Endothelial cell of hepatic sinusoid (primary cell): ENCODE data around the gene EHMT1.

Experiments
- in situ Hi-C: cut with HindIII; loops from 2 replicates; pipeline ENCODE4 v1.10.0; 2017; ENCODE audit warnings: low sequenced_read_pairs

The EHMT1 gene

DNA sequence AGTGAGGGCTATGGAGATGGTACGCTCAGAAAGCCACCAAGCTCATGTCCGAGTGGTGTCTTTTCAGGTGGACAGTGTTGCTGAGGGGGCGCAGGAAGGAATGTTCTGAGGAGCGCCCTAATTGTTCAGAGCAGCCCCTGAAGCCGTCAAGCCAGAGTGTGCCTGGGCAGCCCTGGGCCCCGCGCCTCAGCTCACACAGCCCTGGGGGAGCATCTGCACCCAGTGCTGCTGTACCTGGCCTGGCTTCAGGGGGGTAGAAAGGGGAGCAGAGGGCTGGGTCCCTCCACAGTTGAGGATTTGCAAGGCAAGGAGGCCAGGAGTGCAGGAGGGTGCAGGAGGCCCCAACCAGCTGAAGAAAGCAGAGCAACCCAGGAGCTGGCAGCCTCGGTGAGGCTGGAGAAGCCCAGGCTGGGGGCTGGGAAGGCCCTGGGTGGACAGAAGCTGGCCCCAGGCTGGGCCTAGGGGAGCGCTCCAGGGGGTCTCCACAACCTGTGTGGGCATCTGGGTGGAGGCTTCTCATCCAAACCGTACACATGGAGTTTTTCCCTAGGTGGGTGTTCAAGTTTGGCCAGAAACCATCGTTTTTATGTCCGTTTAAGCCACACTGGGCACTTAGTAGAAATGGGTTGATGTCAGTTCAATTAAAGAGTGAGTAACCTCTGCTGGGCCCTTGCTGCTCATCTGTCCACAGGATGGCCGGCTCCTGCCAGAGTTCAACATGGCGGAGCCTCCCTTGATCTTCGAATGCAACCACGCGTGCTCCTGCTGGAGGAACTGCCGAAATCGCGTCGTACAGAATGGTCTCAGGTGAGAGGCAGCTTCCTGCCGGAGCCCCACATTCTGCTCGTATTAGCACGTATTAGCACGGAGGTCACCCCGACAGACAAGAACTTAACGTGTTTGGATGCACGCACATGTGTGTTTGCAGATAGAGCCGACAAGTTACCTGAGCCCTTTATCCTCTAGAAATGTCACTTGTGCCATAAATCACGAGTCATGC, 196.8 kb downstream of the EHMT1 start:
- in situ Hi-C loops, result no loop called here

GRCh38 chr9:137816531-137817235, 197.9 kb downstream of the EHMT1 start:
- in situ Hi-C loops, result no loop called here

DNA sequence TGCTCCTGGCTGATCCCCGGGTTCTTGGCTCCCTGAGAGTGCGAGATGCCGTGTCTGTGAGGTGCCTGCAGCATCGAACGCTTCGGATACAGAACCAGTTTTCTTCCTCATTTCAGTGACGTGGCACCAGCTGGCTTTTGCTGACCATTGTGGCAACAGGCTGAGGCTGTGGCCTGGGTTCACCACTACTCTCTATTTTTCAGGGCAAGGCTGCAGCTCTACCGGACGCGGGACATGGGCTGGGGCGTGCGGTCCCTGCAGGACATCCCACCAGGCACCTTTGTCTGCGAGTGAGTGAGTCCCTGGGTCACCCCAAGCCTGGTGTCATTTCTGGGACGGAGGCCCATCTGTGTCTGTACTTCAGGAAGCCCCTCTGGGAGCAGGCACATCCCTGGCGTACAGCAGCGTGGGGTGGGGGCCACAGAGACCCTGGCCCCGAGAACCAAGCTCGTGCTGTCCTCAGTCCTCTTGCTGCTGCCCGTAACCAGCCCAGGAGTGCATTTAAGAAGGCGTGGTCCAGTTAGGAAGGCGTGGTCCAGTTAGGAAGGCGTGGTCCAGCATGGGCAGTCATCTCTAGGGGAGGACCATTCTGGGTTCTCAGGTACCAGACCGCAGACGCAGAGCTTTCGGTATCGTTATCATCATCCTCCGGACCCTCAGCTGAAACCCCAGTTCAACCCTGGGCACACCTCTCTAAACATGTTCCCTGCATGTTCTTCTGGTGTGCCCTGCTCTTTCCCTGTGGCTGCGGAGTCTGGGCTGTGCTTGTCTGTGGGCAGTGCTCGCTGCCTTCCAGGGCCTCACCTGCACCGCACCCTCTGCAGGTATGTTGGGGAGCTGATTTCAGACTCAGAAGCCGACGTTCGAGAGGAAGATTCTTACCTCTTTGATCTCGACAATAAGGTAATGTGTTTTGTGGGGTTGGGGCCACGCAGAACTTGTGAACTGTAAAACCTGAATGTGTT, 198.7 kb downstream of the EHMT1 start:
- in situ Hi-C loops, result no loop called here

- in situ Hi-C loops, result no loop called here
Measured at GRCh38 chr9:137818286-137818685, 199.5 kb downstream of the EHMT1 start.

GRCh38 chr9:137820161-137820855, 201.5 kb downstream of the EHMT1 start:
- in situ Hi-C loops, result no loop called here

DNA sequence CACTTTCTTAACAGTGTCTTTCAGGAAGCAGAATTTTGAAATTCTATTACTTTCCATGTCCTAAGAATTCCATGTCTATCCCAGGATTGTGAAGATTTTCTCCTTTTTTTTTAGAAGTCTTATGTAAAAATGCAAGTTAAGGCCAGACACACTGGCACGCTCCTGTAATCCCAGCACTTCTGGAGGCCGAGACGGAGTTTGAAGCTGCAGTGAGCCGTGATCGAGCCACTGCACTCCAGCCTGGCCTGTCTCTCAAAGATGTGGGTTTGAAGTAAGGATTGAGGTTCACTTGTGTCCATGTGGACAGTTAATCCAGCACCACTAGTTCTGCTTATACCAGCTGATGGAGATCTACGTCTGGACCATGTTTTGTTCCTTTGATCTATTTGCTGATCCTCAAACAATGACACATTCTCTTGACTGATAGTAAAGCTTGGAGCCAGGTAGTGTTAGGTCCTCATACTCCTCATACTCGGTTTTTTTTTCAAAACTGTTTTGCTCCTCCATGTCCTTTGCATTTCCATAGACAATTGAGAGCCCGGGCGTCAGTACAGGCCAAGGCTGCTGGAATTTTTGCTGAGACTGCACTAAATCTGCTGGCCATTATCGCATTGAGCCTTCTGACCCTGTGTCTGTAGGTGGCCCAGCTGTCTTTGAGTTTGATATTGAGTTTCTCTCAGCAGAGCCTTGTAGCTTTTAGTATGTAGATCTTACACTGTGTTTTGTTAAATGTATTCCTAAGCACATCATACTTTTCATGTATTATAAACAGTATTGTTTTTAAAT, 205.4 kb downstream of the EHMT1 start:
- in situ Hi-C loops, result no loop called here

DNA sequence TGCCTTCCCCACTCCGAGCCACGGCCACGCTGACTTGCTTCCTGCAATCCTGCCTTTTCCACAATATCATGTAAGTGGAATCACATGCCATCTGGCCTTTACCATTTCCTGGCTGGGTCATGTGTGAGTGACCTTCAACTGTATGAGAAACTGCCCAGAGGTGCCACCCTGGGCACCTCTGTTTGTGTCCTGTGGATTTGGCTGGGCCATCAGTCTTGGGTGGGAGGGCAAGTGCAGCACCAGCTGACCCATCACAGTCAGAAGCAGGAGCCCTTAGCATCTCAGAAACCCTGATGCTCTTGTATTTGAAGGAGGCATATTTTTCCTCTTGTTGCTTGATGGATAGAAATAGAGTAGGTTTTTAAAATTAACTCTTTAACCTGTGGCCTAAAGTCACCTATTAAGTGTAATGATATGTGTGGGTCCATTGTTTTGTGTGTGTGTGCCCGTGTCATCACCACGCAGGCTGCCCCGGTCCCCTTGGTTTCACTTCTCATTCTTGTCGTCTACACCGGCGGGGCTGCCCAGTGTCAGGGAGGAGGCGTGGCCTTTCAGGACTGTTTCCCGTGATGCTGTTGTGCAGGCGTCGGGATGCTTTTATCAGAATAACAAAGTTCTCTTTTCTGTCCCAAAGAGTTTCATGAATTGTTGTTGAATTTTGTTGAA, 206.7 kb downstream of the EHMT1 start:
- in situ Hi-C loops, result no loop called here

GRCh38 chr9:137827908-137828526, 209.2 kb downstream of the EHMT1 start:
- in situ Hi-C loops, result no loop called here

- in situ Hi-C loops, result no loop called here
Measured at GRCh38 chr9:137828527-137829259, 209.9 kb downstream of the EHMT1 start.

GRCh38 chr9:137829260-137829996, 210.6 kb downstream of the EHMT1 start:
- in situ Hi-C loops, result no loop called here

DNA sequence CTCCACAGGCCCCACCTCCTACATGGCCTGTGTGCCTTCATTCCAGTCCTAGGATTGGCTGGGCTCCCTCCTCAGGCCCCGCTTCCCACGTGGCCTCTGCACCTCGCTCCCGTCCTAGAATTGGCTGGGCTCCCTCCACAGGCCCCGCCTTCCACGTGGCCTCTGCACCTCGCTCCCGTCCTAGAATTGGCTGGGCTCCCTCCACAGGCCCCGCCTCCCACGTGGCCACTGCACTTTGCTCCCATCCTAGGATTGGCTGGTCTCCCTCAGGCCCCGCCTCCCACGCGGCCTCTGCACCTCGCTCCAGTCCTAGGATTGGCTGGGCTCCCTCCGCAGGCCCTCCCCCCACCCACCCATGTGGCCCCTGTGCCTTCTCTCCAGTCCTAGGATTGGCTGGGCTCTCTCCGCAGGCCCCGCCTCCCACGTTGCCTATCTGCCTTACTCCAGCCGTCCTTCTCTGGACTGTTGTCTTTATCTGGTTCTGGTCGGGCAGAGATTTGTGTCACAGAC, 213.4 kb downstream of the EHMT1 start:
- in situ Hi-C loops, result no loop called here

DNA sequence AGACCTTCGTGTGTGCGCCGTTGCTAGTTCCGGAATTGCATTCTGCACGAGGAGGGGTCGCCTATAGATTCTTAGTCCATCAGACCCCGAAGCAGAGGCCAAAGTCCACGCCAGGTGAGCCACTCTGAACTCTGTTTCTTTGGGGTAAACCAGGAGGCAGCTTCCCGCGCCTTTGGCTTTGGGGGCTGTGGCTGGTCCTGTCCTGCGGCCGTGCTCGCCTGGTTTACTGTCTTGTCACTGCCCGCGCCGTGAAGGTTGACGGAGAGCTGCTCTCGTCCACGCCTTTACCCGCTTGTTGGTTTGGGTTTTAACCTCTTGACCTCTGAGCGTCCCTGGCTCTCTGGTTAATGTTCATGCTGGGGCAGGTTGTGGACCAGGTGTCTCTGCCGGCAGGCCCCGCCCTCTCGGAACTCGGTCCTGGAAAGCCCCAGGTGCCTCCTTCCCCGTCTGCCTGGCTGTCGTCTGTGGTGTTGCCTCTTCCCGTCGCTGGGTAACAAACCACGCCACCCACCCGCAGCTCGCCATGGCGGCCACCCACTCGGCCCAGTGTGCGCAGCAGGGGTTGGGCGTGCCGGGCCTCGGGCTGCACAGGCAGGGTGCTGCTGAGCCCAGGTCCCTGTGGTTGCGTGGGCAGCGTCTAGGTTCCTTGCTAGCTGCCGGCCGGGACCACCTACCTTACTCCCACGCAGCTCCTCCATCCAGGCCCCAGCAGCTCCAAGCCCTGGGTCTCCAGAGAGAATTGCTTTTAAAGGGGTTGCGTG, 214.2 kb downstream of the EHMT1 start:
- in situ Hi-C loops, result no loop called here

DNA sequence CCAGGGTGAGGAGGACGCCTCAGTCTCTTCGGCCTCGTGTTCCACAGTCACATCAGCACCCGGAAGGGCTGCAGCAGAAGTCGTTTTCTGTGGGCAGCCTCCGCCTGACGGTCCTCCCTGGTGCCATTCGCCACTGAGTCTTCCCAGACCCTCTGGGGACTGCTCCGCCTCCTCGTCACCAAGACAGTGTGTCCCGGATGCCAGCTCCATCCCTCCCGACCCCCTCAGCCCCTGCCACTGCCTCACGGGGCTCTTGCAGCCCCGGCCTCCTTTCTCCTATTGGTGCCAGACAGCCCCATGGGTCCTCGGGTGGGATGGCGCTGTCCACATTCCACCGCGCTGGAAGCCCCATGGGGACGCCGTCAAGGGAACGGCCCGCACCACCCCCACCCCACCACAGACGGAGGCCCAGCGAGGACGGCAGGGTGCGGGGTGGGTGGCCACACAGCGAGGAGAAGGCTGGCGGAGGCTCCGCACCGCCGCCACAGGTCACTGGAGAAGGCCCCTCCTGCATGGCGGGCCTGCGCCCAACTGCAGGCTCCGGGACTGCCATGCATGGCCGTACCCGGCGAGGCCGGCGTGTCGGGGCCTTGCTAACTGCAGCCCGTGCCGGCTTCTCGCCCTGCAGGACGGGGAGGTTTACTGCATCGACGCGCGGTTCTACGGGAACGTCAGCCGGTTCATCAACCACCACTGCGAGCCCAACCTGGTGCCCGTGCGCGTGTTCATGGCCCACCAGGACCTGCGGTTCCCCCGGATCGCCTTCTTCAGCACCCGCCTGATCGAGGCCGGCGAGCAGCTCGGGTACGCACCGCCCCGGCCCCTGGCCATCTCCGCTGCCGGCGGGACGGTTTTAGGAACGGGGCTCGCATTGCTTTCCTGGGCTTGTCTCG, 215.2 kb downstream of the EHMT1 start:
- in situ Hi-C loops, result no loop called here

DNA sequence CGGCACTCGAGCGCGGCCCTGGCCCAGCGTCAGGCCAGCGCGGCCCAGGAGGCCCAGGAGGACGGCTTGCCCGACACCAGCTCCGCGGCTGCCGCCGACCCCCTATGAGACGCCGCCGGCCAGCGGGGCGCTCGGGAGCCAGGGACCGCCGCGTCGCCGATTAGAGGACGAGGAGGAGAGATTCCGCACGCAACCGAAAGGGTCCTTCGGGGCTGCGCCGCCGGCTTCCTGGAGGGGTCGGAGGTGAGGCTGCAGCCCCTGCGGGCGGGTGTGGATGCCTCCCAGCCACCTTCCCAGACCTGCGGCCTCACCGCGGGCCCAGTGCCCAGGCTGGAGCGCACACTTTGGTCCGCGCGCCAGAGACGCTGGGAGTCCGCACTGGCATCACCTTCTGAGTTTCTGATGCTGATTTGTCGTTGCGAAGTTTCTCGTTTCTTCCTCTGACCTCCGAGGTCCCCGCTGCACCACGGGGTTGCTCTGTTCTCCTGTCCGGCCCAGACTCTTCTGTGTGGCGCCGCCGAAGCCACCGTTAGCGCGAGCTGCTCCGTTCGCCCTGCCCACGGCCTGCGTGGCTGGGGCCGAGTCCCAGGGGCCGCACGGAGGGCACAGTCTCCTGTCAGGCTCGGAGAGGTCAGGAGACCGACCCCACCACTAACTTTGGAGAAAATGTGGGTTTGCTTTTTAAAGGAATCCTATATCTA, 216.2 kb downstream of the EHMT1 start:
- in situ Hi-C loops, result no loop called here
